Tibial nerve (tissue), 4 donors: ENCODE results near the gene CTAG1B. TPM values are rescaled to one million over a fixed set of nuclear protein-coding genes. Genes with fewer than 3 reads are reported as not detected.
"Not testable (repeated sequence)": the region's sequence is repeated elsewhere in the genome, so short reads cannot be mapped to it uniquely, and the experiment has no call there.

Experiments used
- DNase-seq, 2 donors: peaks; one replicate each; pipeline ENCODE4 v3.0.0-alpha.2; 2019; ENCODE audit warnings: low spot score in 2 of 2
- H3K27ac ChIP-seq, 4 donors: fragments of 200-600 bp; sonication (generic) in 3 of 4; one replicate each; pipeline ENCODE4 v1.5.1; 2017 to 2019; ENCODE audit warnings: mild to moderate bottlenecking in 1 of 4
- H3K27me3 ChIP-seq, 2 donors: fragments of 200-600 bp; sonication (generic) in 1 of 2; one replicate each; pipeline versions ENCODE4 v1.5.1 to v1.6.0; 2017 to 2019
- H3K36me3 ChIP-seq, 3 donors: fragments of 200-600 bp; sonication (generic); one replicate each; pipeline ENCODE4 v1.5.1; 2018 to 2019
- H3K4me1 ChIP-seq, 4 donors: fragments of 200-600 bp; sonication (generic) in 3 of 4; one replicate each; pipeline ENCODE4 v1.5.1; 2017 to 2019
- H3K4me3 ChIP-seq, 4 donors: fragments of 200-600 bp; sonication (generic) in 3 of 4; one replicate each; pipeline ENCODE4 v1.5.1; 2017 to 2019; ENCODE audit warnings: mild to moderate bottlenecking in 1 of 4, moderate library complexity in 1 of 4
- H3K9me3 ChIP-seq, 4 donors: fragments of 200-600 bp; sonication (generic) in 3 of 4; one replicate each; pipeline ENCODE4 v1.5.1; 2017 to 2019
- CTCF ChIP-seq, 5 experiments: fragments of 200-600 bp in 3 of 5; fragments of 450-650 bp in 2 of 5; sonication (generic) in 3 of 5; IDR thresholded peaks; one replicate each; pipeline ENCODE4 v1.5.1; 2016 to 2019; ENCODE audit warnings: antibody characterized with exemption in 5 of 5, mild to moderate bottlenecking in 3 of 5, moderate library complexity in 2 of 5
- EP300 ChIP-seq, 2 donors: sonication (generic); formaldehyde crosslinking; IDR thresholded peaks; one replicate each; pipeline ENCODE4 v1.6.1; 2017; ENCODE audit warnings: antibody characterized with exemption in 2 of 2, mild to moderate bottlenecking in 1 of 2
- POLR2A ChIP-seq, 2 donors: fragments of 450-650 bp; IDR thresholded peaks; one replicate each; pipeline ENCODE4 v1.6.1; 2017; ENCODE audit warnings: antibody characterized with exemption in 2 of 2, mild to moderate bottlenecking in 2 of 2, moderate library complexity in 2 of 2
- WGBS, 2 donors: methylation state at CpG; one replicate each; pipeline ENCODE4 v1.1.5; 2018; 5-methylcytosine and 5-hydroxymethylcytosine counted together
- total RNA-seq, 4 donors: library from RNA; depleted of rRNA; stranded (reverse); fragments of >200 nt; gene quantifications; one replicate each; pipeline ENCODE4 v1.1.0, GENCODE V29; 2016

Gene CTAG1B
- total RNA-seq, 4 donors from 2014 or later: not detected

GRCh38 chrX:154652311-154653047, 33.4 kb upstream of the CTAG1B start:
- 95 to 97% methylated on average over 21 to 23 of the region's 30 CpGs for WGBS, 2 donors
- H3K27me3 ChIP-seq: no peaks in the 10 kb centered on the region
- TF ChIP-seq EP300 (IDR thresholded peaks at IDR 0.05) (no peak), CTCF (IDR thresholded peaks at IDR 0.05) (no peak), POLR2A (IDR thresholded peaks at IDR 0.05) (no peak)
- DNase-seq: no peak
- no peaks in the 10 kb centered on the region for H3K4me1 ChIP-seq
- no peak overlapping the region for H3K4me3 ChIP-seq
- H3K36me3 ChIP-seq: no peaks in the 10 kb centered on the region
- H3K9me3 ChIP-seq: no peaks in the 10 kb centered on the region
- no peak overlapping the region for H3K27ac ChIP-seq

- TF ChIP-seq POLR2A (IDR thresholded peaks at IDR 0.05) (no peak), CTCF (IDR thresholded peaks at IDR 0.05) (no peak), EP300 (IDR thresholded peaks at IDR 0.05) (no peak)
- Histone ChIP-seq H3K9me3 (no peaks in the 10 kb centered on the region), H3K27ac (no peak overlapping the region), H3K4me1 (no peaks in the 10 kb centered on the region), H3K36me3 (no peaks in the 10 kb centered on the region), H3K27me3 (no peaks in the 10 kb centered on the region), H3K4me3 (no peak overlapping the region)
- 78% methylated on average over 13 of the region's 13 CpGs; no CpG with 5 or more reads in 1 of the 2 donors for whole genome bisulfite sequencing, 2 donors
- no peak for DNase-seq
These were observed 31.1 kb upstream of the CTAG1B start for GRCh38 chrX:154650221-154650510.

- H3K4me1 ChIP-seq: no peaks in the 10 kb centered on the region
- TF ChIP-seq CTCF (IDR thresholded peaks at IDR 0.05): no peak
- no peak for TF ChIP-seq POLR2A (IDR thresholded peaks at IDR 0.05)
- TF ChIP-seq EP300 (IDR thresholded peaks at IDR 0.05): no peak
- H3K4me3 ChIP-seq: no peak overlapping the region
- no peak overlapping the region for H3K27ac ChIP-seq
- WGBS, 2 donors: 73 to 75% methylated on average over 4 to 20 of the region's 23 CpGs
- DNase-seq: no peak
- no peaks in the 10 kb centered on the region for H3K36me3 ChIP-seq
- no peaks in the 10 kb centered on the region for H3K27me3 ChIP-seq
- H3K9me3 ChIP-seq: no peaks in the 10 kb centered on the region
These were observed 30.6 kb upstream of the CTAG1B start for GRCh38 chrX:154649503-154650220.

GRCh38 chrX:154648931-154649330, 29.8 kb upstream of the CTAG1B start:
- H3K4me1 ChIP-seq: no peaks in the 10 kb centered on the region
- TF ChIP-seq CTCF (IDR thresholded peaks at IDR 0.05) (no peak), POLR2A (IDR thresholded peaks at IDR 0.05) (no peak), EP300 (IDR thresholded peaks at IDR 0.05) (no peak)
- WGBS, 2 donors: 85 to 92% methylated on average over 4 to 15 of the region's 15 CpGs
- no peaks in the 10 kb centered on the region for H3K27me3 ChIP-seq
- no peaks in the 10 kb centered on the region for H3K36me3 ChIP-seq
- DNase-seq: no peak
- no peak overlapping the region for H3K27ac ChIP-seq
- H3K9me3 ChIP-seq: no peaks in the 10 kb centered on the region
- H3K4me3 ChIP-seq: no peak overlapping the region

- H3K36me3 ChIP-seq, H3K4me3 ChIP-seq, DNase-seq, H3K27ac ChIP-seq, H3K27me3 ChIP-seq, H3K9me3 ChIP-seq, H3K4me1 ChIP-seq: not testable (repeated sequence)
- WGBS, 2 donors: no CpG with 5 or more reads among the region's 24 CpGs
These were observed 26.8 kb upstream of the CTAG1B start for GRCh38 chrX:154645745-154646378.

GRCh38 chrX:154643708-154644107, 24.6 kb upstream of the CTAG1B start:
- H3K27me3 ChIP-seq, H3K27ac ChIP-seq, H3K9me3 ChIP-seq, H3K4me3 ChIP-seq, H3K4me1 ChIP-seq, DNase-seq, H3K36me3 ChIP-seq: not testable (repeated sequence)
- no CpG with 5 or more reads among the region's 31 CpGs for WGBS, 2 donors

- no CpG with 5 or more reads among the region's 10 CpGs for WGBS, 2 donors
- H3K9me3 ChIP-seq, H3K27me3 ChIP-seq, H3K27ac ChIP-seq, H3K4me1 ChIP-seq, DNase-seq, H3K36me3 ChIP-seq, H3K4me3 ChIP-seq: not testable (repeated sequence)
These were observed 22.7 kb upstream of the CTAG1B start for GRCh38 chrX:154641740-154642139.

GRCh38 chrX:154633661-154634060, 14.6 kb upstream of the CTAG1B start:
- not testable (repeated sequence) for DNase-seq, H3K36me3 ChIP-seq, H3K4me1 ChIP-seq, H3K27ac ChIP-seq, H3K4me3 ChIP-seq, H3K27me3 ChIP-seq, H3K9me3 ChIP-seq
- no CpG with 5 or more reads among the region's 11 CpGs for WGBS, 2 donors

GRCh38 chrX:154630949-154631348, 11.9 kb upstream of the CTAG1B start:
- not testable (repeated sequence) for H3K9me3 ChIP-seq, H3K27me3 ChIP-seq, H3K27ac ChIP-seq, H3K4me3 ChIP-seq, H3K4me1 ChIP-seq, DNase-seq, H3K36me3 ChIP-seq
- WGBS, 2 donors: no CpG with 5 or more reads among the region's 11 CpGs
